Endothelial cell of umbilical vein (primary cell): ENCODE data around the gene IRS1.

Source experiments
- CTCF ChIP-seq, 2 donors: IDR thresholded peaks; 1 replicate in 1 of 2; 2 replicates in 1 of 2; pipeline ENCODE4 v1.5.1; 2011; ENCODE audit warnings: low read length in 2 of 2, mild to moderate bottlenecking in 2 of 2, moderate library complexity in 2 of 2, control low read depth in 1 of 2, inconsistent platforms in 1 of 2, low read depth in 1 of 2; ENCODE audit not compliant: insufficient read depth in 1 of 2; ENCODE audit errors: extremely low read depth in 1 of 2
- EZH2 ChIP-seq: IDR thresholded peaks from 2 replicates; pipeline ENCODE4 v1.6.1; 2012; ENCODE audit warnings: borderline replicate concordance, low read depth, mild to moderate bottlenecking, moderate library complexity, low read length, inconsistent platforms; ENCODE audit not compliant: severe bottlenecking
- FOS ChIP-seq: IDR thresholded peaks from 2 replicates; pipeline ENCODE4 v1.6.1; 2011; ENCODE audit warnings: mild to moderate bottlenecking, low read length, moderate library complexity, borderline replicate concordance; ENCODE audit not compliant: insufficient read depth
- GATA2 ChIP-seq: IDR thresholded peaks from 2 replicates; pipeline ENCODE4 v1.7.0; 2011; ENCODE audit warnings: low read depth, mild to moderate bottlenecking, moderate library complexity, mixed read lengths, low read length; ENCODE audit not compliant: insufficient read length, insufficient read depth
- JUN ChIP-seq: IDR thresholded peaks from 2 replicates; pipeline ENCODE4 v1.6.1; 2011; ENCODE audit warnings: borderline replicate concordance, low read depth; ENCODE audit not compliant: insufficient read length, insufficient read depth
- MAX ChIP-seq: IDR thresholded peaks from 2 replicates; pipeline ENCODE4 v1.6.1; 2011; ENCODE audit not compliant: insufficient read depth, insufficient read length
- MYC ChIP-seq: IDR thresholded peaks from one replicate; pipeline ENCODE4 v1.6.1; 2011; ENCODE audit warnings: mild to moderate bottlenecking, low read depth, low read length
- POLR2A ChIP-seq: IDR thresholded peaks from 2 replicates; pipeline ENCODE4 v1.6.1; 2012; ENCODE audit warnings: low read depth, mild to moderate bottlenecking, control low read depth, low read length
- POLR2AphosphoS5 ChIP-seq: IDR thresholded peaks from 2 replicates; pipeline ENCODE4 v1.6.1; 2012; ENCODE audit warnings: low read depth, mild to moderate bottlenecking, control low read depth, low read length, moderate library complexity; ENCODE audit not compliant: insufficient read depth

GRCh38 chr2:226796840-226797288 lies 2.8 kb downstream of the IRS1 start:
- TF ChIP-seq CTCF (IDR thresholded peaks at IDR 0.05; ENCODE audit: extremely low read depth in 1 of 2, insufficient read depth in 1 of 2, low read depth in 1 of 2, low read length in 2 of 2) (no peak), POLR2A (no peak), POLR2AphosphoS5 (no peak), MAX (no peak), EZH2 (no peak), GATA2 (no peak), JUN (no peak), FOS (no peak), MYC (no peak)
